Body of pancreas (tissue), 4 donors: ENCODE measurements around the gene SOX10. TPM values are rescaled to one million over a fixed set of nuclear protein-coding genes. Genes with fewer than 3 reads are reported as not detected.
A peak's percentile ranks its signal among the peaks of the same experiment; 100 is the strongest.

ENCODE experiments used
- ATAC-seq: fragments of 150-250 bp; one replicate; pipeline ENCODE4 v1.9.1; 2016
- DNase-seq, 4 donors: peaks; one replicate each; pipeline ENCODE4 v3.0.0-alpha.2; 2019
- H3K27ac ChIP-seq, 4 donors: fragments of 200-600 bp; sonication (generic); 1 replicate in 3 of 4; 2 replicates in 1 of 4; pipeline versions ENCODE4 v1.5.1 to v1.6.1; 2016 to 2019; ENCODE audit warnings: mild to moderate bottlenecking in 1 of 4, mixed read lengths in 1 of 4, moderate library complexity in 1 of 4
- H3K27me3 ChIP-seq, 2 donors: fragments of 200-600 bp; sonication (generic); one replicate each; pipeline ENCODE4 v1.6.0; 2016; ENCODE audit warnings: mild to moderate bottlenecking in 1 of 2
- H3K36me3 ChIP-seq, 2 donors: fragments of 200-600 bp; sonication (generic); replicated peaks in 1 of 2; 2 replicates each; pipeline ENCODE4 v1.5.1; 2016; ENCODE audit warnings: low read depth in 2 of 2; ENCODE audit not compliant: insufficient read depth in 1 of 2
- H3K4me1 ChIP-seq: fragments of 200-600 bp; sonication (generic); one replicate; pipeline ENCODE4 v1.6.0; 2016
- H3K4me3 ChIP-seq, 2 donors: fragments of 200-600 bp; sonication (generic); 1 replicate in 1 of 2; 2 replicates in 1 of 2; pipeline ENCODE4 v1.5.1; 2016 to 2019
- H3K9me3 ChIP-seq, 3 donors: fragments of 200-600 bp; sonication (generic); 1 replicate in 2 of 3; 2 replicates in 1 of 3; pipeline ENCODE4 v1.5.1; 2016
- POLR2A ChIP-seq, 3 donors: fragments of 450-650 bp; IDR thresholded peaks; one replicate each; pipeline ENCODE4 v1.6.1; 2016; ENCODE audit warnings: antibody characterized with exemption in 3 of 3, mild to moderate bottlenecking in 2 of 3
- WGBS, 2 donors: methylation state at CpG; one replicate each; pipeline ENCODE4 v1.1.5; 2017; 5-methylcytosine and 5-hydroxymethylcytosine counted together
- intact Hi-C: fragments of 100-400 bp; cut with DNase I; formaldehyde crosslinking; loops from one replicate; pipeline ENCODE4 v1.15.1; 2023
- total RNA-seq, 2 donors: library from RNA; depleted of rRNA; stranded (reverse); fragments of >200 nt; gene quantifications; one replicate each; pipeline ENCODE4 v1.1.0, GENCODE V29; 2016
- TF ChIP-seq, protein P1 (sequence below), 7 experiments: fragments of 450-650 bp in 4 of 7; fragments of 200-600 bp in 3 of 7; sonication (generic) in 3 of 7; IDR thresholded peaks; one replicate each; pipeline ENCODE4 v1.5.1; 2016 to 2019; ENCODE audit warnings: antibody characterized with exemption in 7 of 7

SOX10 gene
- total RNA-seq, 2 donors from 2014 or later: 0.66 TPM; not detected in 1

DNA sequence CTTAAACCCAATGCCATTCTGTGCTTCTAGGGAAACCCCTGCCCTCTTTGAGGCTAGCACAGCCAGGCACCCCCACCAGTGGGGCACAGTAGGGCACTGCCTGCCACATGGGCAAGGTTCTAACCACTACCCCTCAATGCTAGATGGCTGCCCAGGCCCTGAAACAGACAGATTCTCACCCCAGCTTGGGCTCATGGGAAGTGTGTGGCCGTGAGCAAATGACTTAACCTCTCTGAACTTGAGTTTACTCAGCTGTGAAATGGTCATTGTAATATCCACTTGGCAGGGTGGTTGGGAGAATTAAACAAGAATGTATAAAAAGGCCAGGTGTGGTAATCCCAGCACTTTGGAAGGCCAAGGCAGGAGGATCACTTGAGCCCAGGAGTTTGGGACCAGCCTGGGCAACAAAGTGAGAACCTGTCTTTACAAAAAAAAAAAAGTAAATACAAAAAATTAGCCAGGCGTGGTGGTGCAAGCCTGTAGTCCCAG lies 53.4 kb downstream of the SOX10 start:
- no peak for TF ChIP-seq POLR2A (IDR thresholded peaks at IDR 0.05)
- TF ChIP-seq, protein P1, sequence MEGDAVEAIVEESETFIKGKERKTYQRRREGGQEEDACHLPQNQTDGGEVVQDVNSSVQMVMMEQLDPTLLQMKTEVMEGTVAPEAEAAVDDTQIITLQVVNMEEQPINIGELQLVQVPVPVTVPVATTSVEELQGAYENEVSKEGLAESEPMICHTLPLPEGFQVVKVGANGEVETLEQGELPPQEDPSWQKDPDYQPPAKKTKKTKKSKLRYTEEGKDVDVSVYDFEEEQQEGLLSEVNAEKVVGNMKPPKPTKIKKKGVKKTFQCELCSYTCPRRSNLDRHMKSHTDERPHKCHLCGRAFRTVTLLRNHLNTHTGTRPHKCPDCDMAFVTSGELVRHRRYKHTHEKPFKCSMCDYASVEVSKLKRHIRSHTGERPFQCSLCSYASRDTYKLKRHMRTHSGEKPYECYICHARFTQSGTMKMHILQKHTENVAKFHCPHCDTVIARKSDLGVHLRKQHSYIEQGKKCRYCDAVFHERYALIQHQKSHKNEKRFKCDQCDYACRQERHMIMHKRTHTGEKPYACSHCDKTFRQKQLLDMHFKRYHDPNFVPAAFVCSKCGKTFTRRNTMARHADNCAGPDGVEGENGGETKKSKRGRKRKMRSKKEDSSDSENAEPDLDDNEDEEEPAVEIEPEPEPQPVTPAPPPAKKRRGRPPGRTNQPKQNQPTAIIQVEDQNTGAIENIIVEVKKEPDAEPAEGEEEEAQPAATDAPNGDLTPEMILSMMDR (IDR thresholded peaks at IDR 0.05): peak in 1 of 7 experiments; percentile 12
- Histone ChIP-seq H3K27me3 (no peaks in the 10 kb centered on the region), H3K27ac (peak overlapping the region; percentile 63 to 87 (median 72)), H3K36me3 (peaks cover 0 to 12% of the 10 kb centered on the region in 2 donors), H3K4me3 (no peak overlapping the region), H3K4me1 (peaks cover 70% of the 10 kb centered on the region), H3K9me3 (no peaks in the 10 kb centered on the region)
- DNase-seq: peak; percentile 41 to 70 (median 64)
- WGBS, 2 donors: 23 to 28% methylated on average over 2 of the region's 2 CpGs
- ATAC-seq: peak; percentile 45
- intact Hi-C loops: no loop called here

DNA sequence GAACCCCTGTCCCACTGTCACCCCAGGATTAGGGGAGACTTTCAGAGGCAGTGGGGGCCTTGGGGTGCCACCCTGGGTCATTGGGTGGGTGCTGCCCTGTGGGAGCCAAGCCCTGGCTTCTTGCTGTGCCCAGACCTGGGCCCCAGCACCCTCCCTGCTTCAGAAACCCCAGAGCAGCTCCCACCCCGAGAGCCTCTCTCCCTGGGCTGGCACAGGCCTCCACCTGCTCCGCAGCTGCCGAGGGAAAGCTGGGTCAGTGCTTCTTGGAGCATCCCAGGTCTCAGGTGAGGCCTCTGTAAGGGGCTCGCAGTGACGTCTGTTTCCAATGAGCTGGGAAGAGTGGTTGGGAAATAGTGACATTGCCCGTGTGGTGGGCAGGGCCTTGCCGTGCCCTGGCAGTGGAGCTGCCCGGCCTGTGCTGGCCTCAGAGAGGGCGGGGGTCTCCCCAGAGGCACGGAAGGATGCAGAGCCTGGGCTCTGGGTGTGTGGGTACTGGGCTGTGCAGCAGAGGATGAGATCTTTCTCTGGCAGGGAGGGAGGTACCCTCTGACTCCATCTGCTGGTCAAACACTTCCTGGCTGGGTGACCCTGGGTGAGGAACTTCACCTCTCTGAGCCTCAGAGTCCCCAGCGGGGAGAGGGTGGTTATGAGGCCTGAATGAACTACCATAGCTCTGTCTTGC lies 53.9 kb downstream of the SOX10 start:
- TF ChIP-seq, protein P1 (IDR thresholded peaks at IDR 0.05): peak in 6 of 7 experiments; percentile 9 to 54 (median 38)
- no peak for TF ChIP-seq POLR2A (IDR thresholded peaks at IDR 0.05)
- no peaks in the 10 kb centered on the region for H3K9me3 ChIP-seq
- DNase-seq: peak; percentile 56 to 58 (median 58)
- H3K4me1 ChIP-seq: peaks cover 76% of the 10 kb centered on the region
- H3K4me3 ChIP-seq: no peak overlapping the region
- peaks cover 0 to 14% of the 10 kb centered on the region in 2 donors for H3K36me3 ChIP-seq
- intact Hi-C loops: no loop called here
- H3K27me3 ChIP-seq: no peaks in the 10 kb centered on the region
- peak overlapping the region; percentile 63 to 87 (median 72) for H3K27ac ChIP-seq
- WGBS, 2 donors: 36 to 56% methylated on average over 3 to 11 of the region's 11 CpGs
- peak; percentile 29 for ATAC-seq

DNA sequence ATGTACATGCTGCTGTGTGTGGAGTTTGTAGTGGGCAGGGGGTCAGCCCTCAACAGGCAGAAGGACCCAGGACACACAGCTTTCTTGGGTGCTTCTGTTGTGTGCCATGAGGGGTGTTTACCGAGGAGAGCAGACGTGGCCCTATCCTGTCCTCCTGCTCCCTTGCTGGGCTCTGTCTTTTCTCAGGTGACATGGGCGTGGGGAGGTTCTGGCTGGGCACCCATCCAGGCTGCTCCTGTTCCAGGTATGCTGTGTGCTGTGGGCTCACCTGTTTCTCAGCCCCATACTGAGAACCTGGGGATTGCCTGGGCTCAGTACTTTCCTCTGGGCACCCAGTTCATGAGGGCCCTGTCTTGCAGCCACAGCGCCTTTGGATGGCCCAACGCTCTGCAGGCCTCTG lies 55.0 kb downstream of the SOX10 start:
- ATAC-seq: peak; percentile 21
- TF ChIP-seq POLR2A (IDR thresholded peaks at IDR 0.05): no peak
- TF ChIP-seq, protein P1 (IDR thresholded peaks at IDR 0.05): no peak
- H3K27ac ChIP-seq: peak overlapping the region; percentile 39 to 87 (median 67)
- peak; percentile 74 to 86 (median 80) for DNase-seq
- WGBS, 2 donors: 41% methylated on average over 5 of the region's 5 CpGs; no CpG with 5 or more reads in 1 of the 2 donors
- H3K9me3 ChIP-seq: no peaks in the 10 kb centered on the region
- peaks cover 0 to 16% of the 10 kb centered on the region in 2 donors for H3K36me3 ChIP-seq
- H3K27me3 ChIP-seq: no peaks in the 10 kb centered on the region
- no peak overlapping the region for H3K4me3 ChIP-seq
- intact Hi-C loops: no loop called here
- H3K4me1 ChIP-seq: peaks cover 86% of the 10 kb centered on the region

DNA sequence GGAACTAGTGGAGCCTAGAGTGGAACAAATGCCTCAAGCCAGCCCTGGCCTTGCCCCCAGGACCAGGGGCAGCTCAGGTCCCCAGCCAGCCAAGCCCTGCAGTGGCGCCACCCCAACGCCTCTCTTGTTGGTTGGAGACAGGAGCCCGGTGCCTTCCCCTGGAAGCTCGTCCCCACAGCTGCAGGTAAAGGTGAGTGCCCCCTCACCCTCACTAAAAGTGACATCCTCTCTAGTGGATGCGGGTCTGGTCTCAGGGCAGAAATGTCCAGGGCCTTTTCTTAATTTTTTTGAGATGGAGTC lies 56.8 kb downstream of the SOX10 start:
- peaks cover 79% of the 10 kb centered on the region for H3K4me1 ChIP-seq
- intact Hi-C loops: no loop called here

More for the DNA sequence above, 56.8 kb downstream of the SOX10 start:
- Histone ChIP-seq H3K36me3 (peaks cover 0 to 16% of the 10 kb centered on the region in 2 donors), H3K4me3 (no peak overlapping the region), H3K27me3 (no peaks in the 10 kb centered on the region), H3K9me3 (no peaks in the 10 kb centered on the region), H3K27ac (peak overlapping the region in 2 of 4 donors; percentile 50 to 59)
- DNase-seq (no peak), ATAC-seq (no peak)
- WGBS, 2 donors: 84 to 89% methylated on average over 5 of the region's 5 CpGs
- no peak for TF ChIP-seq POLR2A (IDR thresholded peaks at IDR 0.05)
- TF ChIP-seq, protein P1 (IDR thresholded peaks at IDR 0.05): no peak
